ENCODE data around the gene GAGE12J. TPM values are rescaled to one million over a fixed set of nuclear protein-coding genes. Genes with fewer than 3 reads are reported as not detected.

The GAGE12J gene
- total RNA-seq, 2 experiments from 2014 or later: not detected

Other genes with a start within 250 kb of the GAGE12J start
- gene PRAF2, start 248.0 kb upstream of the GAGE12J start, total RNA-seq: 10 to 100 TPM; 13.2 TPM
- 10 to 100 TPM; 23.3 to 28.9 TPM for gene WDR45, start 242.2 kb upstream of the GAGE12J start, total RNA-seq
- 10 to 100 TPM; 22.0 to 22.6 TPM for gene GPKOW, start 198.3 kb upstream of the GAGE12J start, total RNA-seq
- gene MAGIX, start 159.3 kb upstream of the GAGE12J start, total RNA-seq: 1 to 10 TPM in 1 of 2 experiments, under 1 TPM in 1; 0.87 to 1.0 TPM
- 100 to 1,000 TPM; 222 to 234 TPM for gene PLP2, start 150.1 kb upstream of the GAGE12J start, total RNA-seq
- gene PRICKLE3, start 135.7 kb upstream of the GAGE12J start, total RNA-seq: 10 to 100 TPM; 18.1 to 20.1 TPM
- gene SYP, start 121.8 kb upstream of the GAGE12J start, total RNA-seq: 1 to 10 TPM; 5.3 to 5.4 TPM
- gene CACNA1F, start 88.7 kb upstream of the GAGE12J start, total RNA-seq: under 1 TPM; 0.51 to 0.74 TPM
- 10 to 100 TPM; 21.0 to 21.1 TPM for gene CCDC22, start 86.6 kb upstream of the GAGE12J start, total RNA-seq
- 10 to 100 TPM; 23.1 to 23.8 TPM for gene FOXP3, start 57.3 kb upstream of the GAGE12J start, total RNA-seq
- gene PPP1R3F, start 52.2 kb upstream of the GAGE12J start, total RNA-seq: 1 to 10 TPM; 7.0 to 8.1 TPM
- gene GAGE10, start 18.4 kb upstream of the GAGE12J start, total RNA-seq: not detected
- gene GAGE13, start 9.5 kb downstream of the GAGE12J start, total RNA-seq: not detected
- not detected for gene GAGE12C, start 210.1 kb downstream of the GAGE12J start, total RNA-seq
- gene GAGE12D, start 219.7 kb downstream of the GAGE12J start, total RNA-seq: not detected
- gene GAGE12E, start 229.3 kb downstream of the GAGE12J start, total RNA-seq: not detected
- gene GAGE12F, start 238.8 kb downstream of the GAGE12J start, total RNA-seq: not detected
- not detected for gene GAGE12G, start 248.4 kb downstream of the GAGE12J start, total RNA-seq